ENCODE data around the gene SCML1. TPM values are rescaled to one million over a fixed set of nuclear protein-coding genes. Genes with fewer than 3 reads are reported as not detected.

The SCML1 gene
- total and polyA plus RNA-seq, 2 of the 8 experiments (the other 6 are each of a cell fraction or from before 2014, with no cell fraction given), result 2.2 to 2.5 TPM

DNA sequence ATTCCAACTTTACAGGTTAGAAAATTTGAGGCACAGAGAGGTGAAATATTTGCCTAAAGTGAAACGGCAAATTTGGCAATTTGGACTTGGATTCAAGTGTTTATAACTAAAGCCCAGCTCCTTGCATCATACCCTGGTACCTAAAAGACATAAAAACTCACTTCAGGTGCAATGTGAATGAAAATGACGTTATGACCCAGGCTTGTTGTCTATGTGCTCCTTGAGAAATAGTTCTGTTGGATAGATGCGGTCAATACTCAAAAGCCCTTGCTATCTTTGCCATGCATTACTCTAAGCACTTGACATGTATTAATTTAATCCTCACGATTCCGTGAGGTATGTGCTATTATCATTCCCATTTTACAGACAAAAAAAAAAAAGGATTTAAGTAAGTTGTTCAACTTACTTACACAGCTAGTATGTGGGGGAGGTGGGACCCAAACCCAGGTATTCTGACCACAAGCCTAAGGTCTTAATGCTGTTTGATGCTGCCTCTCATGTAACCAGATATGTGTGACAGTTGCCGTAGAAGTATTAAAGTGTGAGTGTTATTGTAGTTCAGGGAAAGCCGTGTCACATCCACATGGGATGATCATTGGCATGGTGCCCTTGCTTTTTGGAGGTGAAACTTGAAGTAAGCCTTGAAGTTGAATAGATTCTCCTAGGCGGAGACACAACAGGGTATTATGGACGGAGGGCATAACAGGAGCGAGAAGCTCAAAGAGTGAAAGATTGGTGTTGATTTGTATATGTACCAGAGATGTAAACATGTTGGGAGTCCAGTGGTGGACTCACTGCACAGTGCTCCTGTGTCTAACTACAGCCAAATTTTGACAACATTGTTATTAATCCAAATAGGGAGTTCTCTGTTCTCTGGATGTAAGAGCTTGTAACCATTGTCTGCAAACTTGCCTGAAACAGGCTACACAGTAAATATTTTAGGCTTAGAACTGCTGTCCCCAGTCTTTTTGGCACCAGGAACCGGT is 3.1 kb downstream of the SCML1 start (continued):
- TF ChIP-seq, protein P1, sequence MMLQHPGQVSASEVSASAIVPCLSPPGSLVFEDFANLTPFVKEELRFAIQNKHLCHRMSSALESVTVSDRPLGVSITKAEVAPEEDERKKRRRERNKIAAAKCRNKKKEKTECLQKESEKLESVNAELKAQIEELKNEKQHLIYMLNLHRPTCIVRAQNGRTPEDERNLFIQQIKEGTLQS (IDR thresholded peaks at IDR 0.05; ENCODE audit: insufficient read depth, low read depth, low read length), result no peak
- TF ChIP-seq CHD1 (IDR thresholded peaks at IDR 0.05; ENCODE audit: low read depth, low read length) (no peak), YY1 (IDR thresholded peaks at IDR 0.05; ENCODE audit: low read depth, low read length) (no peak), RFX5 (IDR thresholded peaks at IDR 0.05; ENCODE audit: borderline replicate concordance, low read depth, low read length) (no peak), KDM1A (IDR thresholded peaks at IDR 0.05; ENCODE audit: borderline replicate concordance, low read length) (no peak), RXRA (IDR thresholded peaks at IDR 0.05; ENCODE audit: insufficient read depth, low read depth, low read length) (no peak), GTF2F1 (IDR thresholded peaks at IDR 0.05; ENCODE audit: borderline replicate concordance, low read depth, low read length) (no peak)
